ENCODE data around the gene DPY19L3. TPM values are rescaled to one million over a fixed set of nuclear protein-coding genes. Genes with fewer than 3 reads are reported as not detected.
"Not testable (repeated sequence)": the region's sequence is repeated elsewhere in the genome, so short reads cannot be mapped to it uniquely, and the experiment has no call there.

DPY19L3 gene
- total and polyA plus RNA-seq, 3 donors from 2014 or later, result 23.8 to 79.9 (median 68.9) TPM

GRCh38 chr19:32436692-32437091 lies 31.1 kb downstream of the DPY19L3 start:
- Histone ChIP-seq H3K4me3 (no peak overlapping the region), H3K4me1 (no peaks in the 10 kb centered on the region), H3K27ac (no peak overlapping the region), H3K9me3 (no peaks in the 10 kb centered on the region), H3K27me3 (no peaks in the 10 kb centered on the region), H3K36me3 (ENCODE audit: low read depth, missing control alignments) (no peaks in the 10 kb centered on the region)
- 89 to 96% methylated on average over 6 of the region's 6 CpGs for WGBS, 2 donors
- intact Hi-C loops (cut with DNase I; ENCODE audit: low total_unique reads), result no loop called here
- no peak for DNase-seq
- TF ChIP-seq, protein P1, sequence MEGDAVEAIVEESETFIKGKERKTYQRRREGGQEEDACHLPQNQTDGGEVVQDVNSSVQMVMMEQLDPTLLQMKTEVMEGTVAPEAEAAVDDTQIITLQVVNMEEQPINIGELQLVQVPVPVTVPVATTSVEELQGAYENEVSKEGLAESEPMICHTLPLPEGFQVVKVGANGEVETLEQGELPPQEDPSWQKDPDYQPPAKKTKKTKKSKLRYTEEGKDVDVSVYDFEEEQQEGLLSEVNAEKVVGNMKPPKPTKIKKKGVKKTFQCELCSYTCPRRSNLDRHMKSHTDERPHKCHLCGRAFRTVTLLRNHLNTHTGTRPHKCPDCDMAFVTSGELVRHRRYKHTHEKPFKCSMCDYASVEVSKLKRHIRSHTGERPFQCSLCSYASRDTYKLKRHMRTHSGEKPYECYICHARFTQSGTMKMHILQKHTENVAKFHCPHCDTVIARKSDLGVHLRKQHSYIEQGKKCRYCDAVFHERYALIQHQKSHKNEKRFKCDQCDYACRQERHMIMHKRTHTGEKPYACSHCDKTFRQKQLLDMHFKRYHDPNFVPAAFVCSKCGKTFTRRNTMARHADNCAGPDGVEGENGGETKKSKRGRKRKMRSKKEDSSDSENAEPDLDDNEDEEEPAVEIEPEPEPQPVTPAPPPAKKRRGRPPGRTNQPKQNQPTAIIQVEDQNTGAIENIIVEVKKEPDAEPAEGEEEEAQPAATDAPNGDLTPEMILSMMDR (IDR thresholded peaks at IDR 0.05), result no peak
- TF ChIP-seq POLR2A (IDR thresholded peaks at IDR 0.05), result no peak

- WGBS, 2 donors, result 83 to 97% methylated on average over 1 of the region's 1 CpG
- H3K36me3 ChIP-seq (ENCODE audit: low read depth, missing control alignments), result no peaks in the 10 kb centered on the region
- H3K27me3 ChIP-seq, result no peaks in the 10 kb centered on the region
- no peaks in the 10 kb centered on the region for H3K9me3 ChIP-seq
- H3K4me3 ChIP-seq, result no peak overlapping the region
- TF ChIP-seq POLR2A (IDR thresholded peaks at IDR 0.05), result no peak
- TF ChIP-seq, protein P1 (IDR thresholded peaks at IDR 0.05), result no peak
- H3K4me1 ChIP-seq, result no peaks in the 10 kb centered on the region
- intact Hi-C loops (cut with DNase I; ENCODE audit: low total_unique reads), result no loop called here
- no peak for DNase-seq
- H3K27ac ChIP-seq, result no peak overlapping the region
Observed at GRCh38 chr19:32437096-32437495, 31.5 kb downstream of the DPY19L3 start.

DNA sequence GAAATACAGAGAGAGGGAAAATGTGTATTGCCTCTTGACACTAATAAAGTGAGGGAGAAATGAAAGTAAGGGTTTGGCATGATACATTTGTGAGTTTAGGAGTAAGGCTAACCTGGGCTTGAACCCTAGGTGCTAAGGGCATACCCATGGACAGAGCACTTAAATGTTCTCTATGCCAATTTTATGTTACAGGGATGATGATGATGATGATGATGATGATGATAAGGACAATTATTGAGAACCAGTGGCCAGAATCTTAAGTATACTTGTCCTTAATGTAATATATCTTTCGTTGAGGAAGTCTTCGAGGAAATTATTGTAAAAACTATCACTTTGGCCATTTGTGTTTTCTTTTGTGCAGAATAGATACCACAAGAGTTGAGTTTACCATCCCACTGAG lies 33.2 kb downstream of the DPY19L3 start:
- WGBS, 2 donors, result 86 to 93% methylated on average over 2 of the region's 2 CpGs
- intact Hi-C loops (cut with DNase I; ENCODE audit: low total_unique reads), result no loop called here
- H3K27ac ChIP-seq, result no peak overlapping the region
- no peaks in the 10 kb centered on the region for H3K9me3 ChIP-seq
- DNase-seq, result no peak
- no peaks in the 10 kb centered on the region for H3K4me1 ChIP-seq
- TF ChIP-seq, protein P1 (IDR thresholded peaks at IDR 0.05), result no peak
- TF ChIP-seq POLR2A (IDR thresholded peaks at IDR 0.05), result no peak
- H3K27me3 ChIP-seq, result no peaks in the 10 kb centered on the region
- H3K4me3 ChIP-seq, result no peak overlapping the region
- no peaks in the 10 kb centered on the region for H3K36me3 ChIP-seq (ENCODE audit: low read depth, missing control alignments)

DNA sequence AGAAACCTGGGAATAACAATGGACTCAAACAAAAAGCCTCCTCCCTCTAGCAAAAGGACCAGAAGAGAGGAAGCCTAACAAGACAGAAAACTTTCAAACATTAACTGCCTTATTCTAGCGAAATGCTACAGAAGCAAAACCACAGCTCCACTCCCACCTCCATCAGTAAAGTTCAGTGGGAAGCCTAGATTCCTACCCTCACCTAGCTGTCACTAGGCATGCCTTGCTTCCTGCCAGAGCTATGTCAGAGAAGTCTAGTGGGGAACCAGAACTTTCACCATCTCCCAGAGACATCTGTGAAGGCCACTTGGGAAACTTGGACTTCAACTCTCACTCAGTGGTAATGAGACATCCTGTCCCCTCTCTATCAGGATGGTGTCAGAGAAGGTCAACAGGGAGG lies 37.1 kb downstream of the DPY19L3 start:
- TF ChIP-seq, protein P1 (IDR thresholded peaks at IDR 0.05), result no peak
- no peak for TF ChIP-seq POLR2A (IDR thresholded peaks at IDR 0.05)
- intact Hi-C loops (cut with DNase I; ENCODE audit: low total_unique reads), result no loop called here
- H3K36me3 ChIP-seq (ENCODE audit: low read depth, missing control alignments), result no peaks in the 10 kb centered on the region
- H3K4me1 ChIP-seq, result no peaks in the 10 kb centered on the region
- H3K27ac ChIP-seq, result no peak overlapping the region
- DNase-seq, result no peak
- WGBS, 2 donors, result 89 to 95% methylated on average over 1 of the region's 1 CpG
- no peaks in the 10 kb centered on the region for H3K9me3 ChIP-seq
- no peaks in the 10 kb centered on the region for H3K27me3 ChIP-seq
- no peak overlapping the region for H3K4me3 ChIP-seq

- 95 to 98% methylated on average over 5 of the region's 5 CpGs for WGBS, 2 donors
- H3K9me3 ChIP-seq; H3K27ac ChIP-seq; H3K4me1 ChIP-seq; DNase-seq; H3K36me3 ChIP-seq (ENCODE audit: low read depth, missing control alignments); H3K4me3 ChIP-seq; H3K27me3 ChIP-seq; intact Hi-C loops (cut with DNase I; ENCODE audit: low total_unique reads): not testable (repeated sequence)
Observed at GRCh38 chr19:32447534-32447933, 42.0 kb downstream of the DPY19L3 start.

Measured in testis (tissue), 3 donors.